GM21360 (cell line): ENCODE data around the gene ACSF3.
"Not testable (repeated sequence)": the region's sequence is repeated elsewhere in the genome, so short reads cannot be mapped to it uniquely, and the experiment has no call there.

Experiments
- ATAC-seq: cut with Tn5 transposase; IDR thresholded peaks from one replicate; pipeline ENCODE4 v1.9.1; 2021; ENCODE audit warnings: mild to moderate bottlenecking, moderate library complexity; ENCODE audit not compliant: unreplicated experiment

Gene ACSF3

GRCh38 chr16:89092013-89092412 lies 1.6 kb upstream of the ACSF3 start:
- ATAC-seq, result no peak

GRCh38 chr16:89093252-89093601 lies 425 bp upstream of the ACSF3 start:
- not testable (repeated sequence) for ATAC-seq

DNA sequence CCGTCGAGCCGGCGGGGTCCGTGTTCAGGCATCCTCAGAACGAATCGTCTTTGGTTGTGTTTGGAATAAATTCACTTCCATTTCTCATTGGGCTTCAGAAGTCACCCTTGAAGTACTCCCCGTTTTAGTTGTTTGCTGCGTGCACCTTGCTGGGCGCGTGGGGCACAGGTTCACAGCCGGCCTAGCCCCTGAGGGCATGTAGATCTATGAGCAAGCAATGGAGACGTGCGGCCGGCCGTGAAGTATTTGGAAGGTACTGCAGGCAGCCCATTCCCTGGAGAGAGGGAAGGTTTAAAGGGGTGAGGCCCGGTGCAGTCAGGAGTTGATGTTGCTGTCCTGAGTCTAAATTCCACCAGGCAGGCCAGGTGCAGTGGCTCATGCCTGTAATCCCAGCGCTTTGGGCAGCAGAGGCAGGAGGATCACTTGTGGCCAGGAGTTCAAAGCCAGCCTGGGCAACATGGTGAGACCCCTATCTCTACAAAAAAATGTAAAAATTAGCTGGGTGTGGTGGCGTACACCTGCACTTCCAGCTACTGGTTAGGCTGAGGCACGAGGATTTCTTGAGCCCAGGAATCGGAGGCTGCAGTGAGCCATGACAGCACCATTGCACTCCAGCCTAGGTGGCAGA lies 714 bp downstream of the ACSF3 start:
- ATAC-seq, result peak; percentile 14

- ATAC-seq, result no peak
Measured at GRCh38 chr16:89094880-89095258, 1.2 kb downstream of the ACSF3 start.

- ATAC-seq, result no peak
Measured at GRCh38 chr16:89095491-89095951, 1.9 kb downstream of the ACSF3 start.

GRCh38 chr16:89096042-89096717 lies 2.5 kb downstream of the ACSF3 start:
- no peak for ATAC-seq

DNA sequence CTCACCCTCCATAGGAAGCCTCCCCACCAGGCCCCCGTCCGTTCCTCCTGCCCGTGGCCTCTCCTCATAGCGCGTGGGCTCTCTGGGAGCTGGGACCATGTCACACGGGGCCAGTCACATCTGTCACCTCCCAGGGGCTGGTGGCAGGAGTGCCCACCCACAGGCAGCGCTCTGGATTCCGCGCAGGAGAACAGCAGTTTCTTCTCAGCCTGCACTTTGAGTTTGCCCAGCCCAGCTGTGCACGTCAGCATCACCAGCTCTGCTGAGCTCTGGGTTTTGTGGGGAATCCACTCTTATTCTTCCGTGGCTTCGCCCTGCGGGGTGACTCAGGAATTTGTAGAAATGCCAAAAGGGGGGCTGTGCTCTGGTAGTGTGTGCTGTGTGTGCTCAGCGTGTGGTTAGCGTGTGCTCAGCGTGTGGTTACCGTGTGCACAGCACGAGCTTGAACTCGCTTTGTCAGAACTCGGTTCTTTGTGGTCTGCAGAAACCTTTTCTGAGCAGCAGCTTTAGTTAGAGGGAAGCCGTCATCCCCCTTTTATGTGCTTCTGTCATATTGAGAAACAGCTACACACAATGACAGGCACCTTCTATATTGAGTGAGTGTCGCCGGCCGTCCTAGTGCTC lies 3.2 kb downstream of the ACSF3 start:
- ATAC-seq, result no peak

DNA sequence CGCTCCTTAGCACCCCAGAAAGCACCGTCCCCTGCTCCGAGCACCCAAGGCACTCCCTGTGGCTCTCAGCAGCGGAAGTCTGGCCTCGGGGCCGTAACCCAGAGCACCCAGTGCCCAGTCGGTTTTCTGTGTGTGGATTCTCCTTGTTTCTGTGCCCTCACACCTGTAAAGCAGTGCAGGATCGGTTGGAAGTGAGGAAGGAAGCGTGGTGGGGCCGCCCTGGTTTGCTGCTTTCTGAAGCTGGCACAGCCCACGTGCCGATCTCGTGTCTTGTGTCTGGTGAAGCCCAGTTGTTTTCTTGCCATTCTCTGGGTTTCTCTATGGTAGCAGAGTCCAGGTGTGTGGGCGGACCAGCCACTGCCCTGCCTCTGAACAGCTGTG lies 3.7 kb downstream of the ACSF3 start:
- no peak for ATAC-seq

- ATAC-seq, result no peak
Measured at GRCh38 chr16:89098767-89099430, 5.2 kb downstream of the ACSF3 start.

- no peak for ATAC-seq
Measured at GRCh38 chr16:89099905-89100304, 6.3 kb downstream of the ACSF3 start.

GRCh38 chr16:89100601-89101302 lies 7.1 kb downstream of the ACSF3 start:
- no peak for ATAC-seq

GRCh38 chr16:89101303-89102040 lies 7.8 kb downstream of the ACSF3 start:
- no peak for ATAC-seq

DNA sequence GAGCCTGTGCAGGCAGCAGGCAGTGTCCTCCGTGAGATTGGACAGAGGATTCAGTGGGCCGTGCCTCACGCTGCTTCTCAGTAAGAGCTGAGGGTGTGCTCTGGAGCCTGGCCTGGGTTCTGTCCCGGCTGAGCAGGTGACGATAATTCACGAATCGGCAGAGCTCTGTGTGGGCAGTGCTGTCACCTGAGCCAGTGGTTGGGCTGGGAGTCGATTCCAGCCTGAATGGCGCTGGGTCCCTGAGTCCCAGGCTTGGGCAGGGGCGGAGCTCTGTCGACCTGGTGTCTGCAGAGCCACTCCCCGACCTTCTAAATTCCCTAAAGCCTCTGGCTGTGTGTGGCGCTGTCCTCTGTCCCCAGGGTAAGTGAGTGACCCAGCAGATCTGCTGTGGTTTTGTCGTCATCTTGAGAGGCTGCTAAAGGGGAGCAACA lies 8.4 kb downstream of the ACSF3 start:
- ATAC-seq, result no peak

DNA sequence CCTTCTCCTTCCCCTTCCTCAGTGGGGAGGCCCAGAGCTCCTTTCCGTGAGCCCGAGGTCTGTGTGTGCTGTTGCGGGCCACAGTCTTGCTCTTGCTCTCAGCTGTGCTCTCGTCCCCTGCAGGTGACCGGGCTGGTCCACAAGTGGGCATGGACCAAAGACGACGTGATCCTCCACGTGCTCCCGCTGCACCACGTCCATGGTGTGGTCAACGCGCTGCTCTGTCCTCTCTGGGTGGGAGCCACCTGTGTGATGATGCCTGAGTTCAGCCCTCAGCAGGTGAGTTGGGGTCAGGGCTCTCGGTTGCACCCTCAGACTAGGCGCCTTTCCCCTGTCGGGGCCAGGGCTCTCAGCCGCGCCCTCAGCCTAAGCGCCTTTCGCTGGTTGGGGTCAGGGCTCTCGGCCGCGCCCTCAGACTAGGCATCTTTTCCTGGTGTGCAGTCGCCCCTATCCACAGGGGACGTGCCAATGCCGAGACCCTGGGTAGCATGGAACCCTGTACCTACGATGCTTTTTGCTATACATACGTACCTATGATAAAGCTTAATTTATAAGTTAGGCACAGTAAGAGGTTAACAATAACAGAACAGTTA lies 8.9 kb downstream of the ACSF3 start:
- ATAC-seq, result no peak

GRCh38 chr16:89103156-89103555 lies 9.5 kb downstream of the ACSF3 start:
- ATAC-seq, result no peak

- no peak for ATAC-seq
Measured at GRCh38 chr16:89103781-89104180, 10.1 kb downstream of the ACSF3 start.

- no peak for ATAC-seq
Measured at GRCh38 chr16:89104303-89104702, 10.7 kb downstream of the ACSF3 start.

DNA sequence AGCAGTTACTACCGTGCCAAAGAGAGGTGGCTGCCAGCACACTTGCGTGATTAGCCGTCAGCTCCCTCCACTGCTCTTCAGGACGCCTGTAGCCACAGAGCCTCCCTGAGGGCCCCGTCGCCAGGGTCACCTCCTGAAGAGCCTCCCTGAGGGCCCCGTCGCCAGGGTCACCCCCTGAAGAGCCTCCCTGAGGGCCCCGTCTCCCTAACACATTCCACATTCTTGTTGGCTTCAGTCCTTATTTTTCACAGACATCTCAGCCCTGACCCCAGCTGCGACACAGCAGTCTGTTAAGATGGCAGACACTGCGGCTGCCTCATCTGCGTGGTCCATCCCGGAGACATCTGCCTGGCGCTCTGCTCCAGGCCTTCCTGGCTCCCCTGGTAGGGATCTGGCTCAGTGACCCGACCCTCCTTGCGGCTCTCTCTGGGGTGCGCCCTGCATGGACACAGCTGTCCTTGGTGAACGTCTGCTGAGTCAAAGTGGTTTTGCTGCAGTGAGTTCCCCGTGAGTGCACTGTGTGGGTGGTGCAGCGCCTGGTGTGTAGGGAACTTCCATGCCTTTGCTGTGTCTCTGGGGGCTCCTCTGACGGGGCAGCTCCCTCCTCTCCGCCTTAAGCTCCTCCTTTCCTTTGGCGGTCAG lies 11.4 kb downstream of the ACSF3 start:
- ATAC-seq, result no peak

DNA sequence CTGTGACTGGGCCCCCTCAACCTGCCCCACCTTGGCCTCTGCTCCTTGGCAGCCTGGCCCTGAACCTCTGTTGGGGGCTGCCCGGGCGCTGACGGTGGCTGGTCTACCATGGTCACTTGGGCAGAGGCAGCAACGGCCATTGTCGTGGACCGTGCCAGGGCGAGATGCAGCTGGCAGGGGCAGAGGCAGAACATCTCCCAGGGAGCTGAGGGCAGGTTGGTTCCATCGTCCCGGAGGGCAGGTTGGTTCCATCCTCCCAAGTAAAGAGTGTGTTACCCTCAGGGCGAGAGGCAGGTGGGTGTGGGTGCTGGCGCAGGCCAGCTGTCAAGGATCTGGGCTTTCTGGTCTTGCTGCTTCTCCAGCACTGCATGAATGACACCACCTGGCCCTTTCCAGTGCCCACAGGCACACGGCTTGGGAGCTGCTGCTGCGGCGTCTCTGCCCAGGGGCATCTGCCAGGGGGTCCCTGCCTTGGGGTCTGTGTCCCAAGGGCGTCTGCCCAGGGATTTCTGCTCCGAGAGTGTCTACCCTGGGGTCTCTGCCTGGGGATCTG lies 12.0 kb downstream of the ACSF3 start:
- ATAC-seq, result no peak
